ENCODE results near the gene ZNF709.
A peak's percentile ranks its signal among the peaks of the same experiment; 100 is the strongest.
"Not testable (repeated sequence)": the region's sequence is repeated elsewhere in the genome, so short reads cannot be mapped to it uniquely, and the experiment has no call there.

Gene ZNF709

DNA sequence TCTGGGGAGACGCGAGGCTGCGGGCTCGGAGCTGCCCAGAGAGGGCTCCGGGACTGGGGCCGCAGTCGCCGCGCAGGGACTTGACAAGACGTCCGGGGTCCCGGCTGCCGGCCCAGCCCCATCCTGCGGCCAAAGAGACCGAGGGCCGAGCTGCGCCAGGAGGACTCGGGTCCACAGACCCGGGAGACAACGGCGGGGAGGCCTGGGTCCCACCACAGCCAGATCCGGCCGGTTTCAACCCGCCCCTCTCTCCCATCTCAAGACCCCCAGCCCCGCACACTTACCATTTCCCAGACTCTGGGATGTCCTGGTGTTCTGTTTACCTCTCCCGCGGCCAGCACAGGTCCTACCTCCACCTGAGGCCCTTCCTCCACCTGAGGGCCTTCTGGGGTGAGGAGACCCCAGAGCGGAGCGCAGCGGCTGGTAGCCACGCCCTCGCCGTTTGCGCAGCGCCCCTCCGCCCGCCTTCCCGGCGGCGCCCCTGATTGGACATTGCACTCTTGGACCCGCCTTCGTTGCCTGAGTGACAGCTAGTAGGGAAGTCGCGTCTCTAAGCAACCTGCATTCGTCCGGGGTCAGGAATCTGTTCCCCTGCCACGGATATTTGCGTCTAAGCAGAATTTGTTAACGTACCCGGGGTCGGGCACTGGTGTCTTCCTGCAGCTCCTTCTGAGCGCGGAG lies at the start of gene ZNF709:
Gene ZNF709, minus strand, starts transcription at position 446 of the 681 bp plus-strand sequence. Its CDS starts 159 bp downstream, at position 287.
- peak; percentile 91 for FAIRE-seq

DNA sequence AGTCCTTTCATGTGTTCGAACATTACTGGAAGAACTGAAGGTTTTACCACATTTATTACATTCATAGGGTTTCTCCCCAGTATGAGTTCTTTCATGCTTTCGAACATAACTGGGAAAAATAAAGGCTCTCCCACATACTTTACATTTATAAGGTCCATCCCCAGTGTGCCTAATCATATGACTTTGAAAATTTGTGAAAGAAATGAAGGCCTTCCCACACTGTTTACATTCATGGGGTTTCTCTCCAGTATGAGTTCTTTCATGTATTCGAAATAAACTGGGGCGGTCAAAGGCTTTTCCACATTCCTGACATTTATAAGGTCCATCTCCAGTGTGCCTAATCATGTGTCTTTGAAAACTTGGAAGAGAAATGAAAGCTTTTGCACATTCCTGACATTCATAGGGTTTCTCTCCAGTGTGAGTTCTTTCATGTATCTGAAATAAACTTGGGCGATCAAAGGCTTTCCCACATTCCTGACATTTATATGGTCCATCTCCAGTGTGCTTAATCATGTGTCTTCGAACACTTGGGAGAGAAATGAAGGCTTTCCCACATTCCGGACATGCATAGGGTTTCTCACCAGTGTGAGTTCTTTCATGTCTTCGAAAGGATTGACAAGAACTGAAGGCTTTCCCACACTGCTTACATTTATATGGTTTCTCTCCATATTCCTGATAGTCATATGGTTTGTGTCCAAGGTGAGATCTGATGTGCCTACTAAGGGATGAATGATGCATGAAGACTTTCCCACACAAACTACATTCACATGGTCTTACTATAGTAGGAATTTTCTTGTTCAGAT lies 42.6 kb upstream of the ZNF709 start:
- no peak for FAIRE-seq

DNA sequence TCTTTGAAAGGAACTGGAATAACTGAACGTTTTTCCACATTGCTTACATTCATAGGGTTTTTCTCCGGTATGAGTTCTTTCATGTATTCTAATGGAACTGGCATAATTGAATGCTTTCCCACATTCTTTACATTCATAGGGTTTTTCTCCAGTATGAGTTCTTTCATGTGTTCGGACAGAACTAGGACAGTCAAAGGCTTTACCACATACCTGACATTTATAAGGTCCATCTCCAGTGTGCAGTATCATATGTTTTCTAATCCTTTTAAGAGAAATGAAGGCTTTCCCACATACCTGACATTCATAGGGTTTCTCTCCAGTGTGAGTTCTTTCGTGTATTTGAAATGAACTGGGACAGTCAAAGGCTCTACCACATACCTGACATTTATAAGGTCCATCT lies 41.9 kb upstream of the ZNF709 start:
- no peak for FAIRE-seq

DNA sequence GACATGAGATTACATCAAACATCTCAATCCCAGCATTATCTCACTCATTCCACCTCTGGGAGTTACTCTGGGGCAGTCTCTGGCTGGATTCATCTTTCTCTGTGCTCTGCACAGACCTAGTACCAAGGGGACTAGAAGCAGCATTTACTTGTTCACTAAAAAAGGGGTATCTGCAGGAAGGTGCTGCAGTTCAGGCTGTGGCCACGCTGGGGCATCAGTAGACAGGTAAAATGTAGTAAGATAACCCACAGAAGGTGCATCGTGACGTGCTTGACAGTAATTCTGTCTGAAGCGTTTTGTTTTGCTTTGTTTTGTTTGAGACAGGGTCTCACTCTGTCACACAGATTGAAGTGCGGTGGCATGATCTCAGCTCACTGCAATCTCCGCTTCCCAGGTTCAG lies 37.4 kb upstream of the ZNF709 start:
- no peak for FAIRE-seq

DNA sequence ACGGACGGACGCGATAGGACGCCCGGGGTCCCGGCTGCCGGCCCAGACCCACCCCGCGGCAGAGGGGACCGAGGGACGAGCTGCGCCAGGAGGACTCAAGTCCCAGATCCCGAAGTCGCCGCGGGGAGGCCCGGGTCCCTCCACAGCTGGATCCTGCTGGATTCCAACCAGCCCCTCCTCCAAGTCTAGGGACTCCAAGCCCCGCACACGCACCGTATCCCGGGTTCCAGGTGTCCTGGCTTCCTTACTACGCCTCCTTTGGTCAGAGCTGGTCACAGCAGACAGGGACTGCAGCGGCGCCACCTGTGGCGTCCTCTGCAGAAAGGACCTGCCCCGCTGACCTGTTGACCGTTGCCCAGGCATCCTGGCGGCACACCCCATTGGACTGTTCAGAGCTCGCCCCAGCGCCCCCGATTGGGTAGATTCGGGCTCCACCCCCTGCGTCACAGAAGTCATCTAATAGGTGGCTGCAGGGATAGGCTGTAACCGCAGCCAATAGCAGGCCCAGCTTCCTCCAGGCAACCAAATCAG lies 29.0 kb upstream of the ZNF709 start:
- FAIRE-seq, result no peak

DNA sequence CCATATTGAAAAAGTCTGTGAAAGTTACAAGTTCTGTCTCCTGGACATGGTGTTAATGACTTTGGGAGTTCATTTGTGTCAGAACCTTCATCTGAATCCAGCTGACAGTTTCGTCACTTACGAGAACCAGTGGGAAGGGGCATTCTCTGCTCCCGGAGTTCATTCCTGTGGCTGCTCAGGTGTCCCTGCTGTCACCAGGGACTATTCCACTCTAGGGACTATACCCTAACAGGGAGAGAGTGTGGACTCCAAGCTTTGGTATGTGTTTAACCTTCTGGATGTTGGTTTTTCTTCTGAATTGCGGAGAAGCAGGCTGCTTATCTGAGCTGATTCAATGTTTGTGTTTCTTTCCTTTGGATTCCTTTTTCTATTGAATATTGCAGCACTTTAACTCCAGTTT lies 12.4 kb upstream of the ZNF709 start:
- FAIRE-seq, result no peak

DNA sequence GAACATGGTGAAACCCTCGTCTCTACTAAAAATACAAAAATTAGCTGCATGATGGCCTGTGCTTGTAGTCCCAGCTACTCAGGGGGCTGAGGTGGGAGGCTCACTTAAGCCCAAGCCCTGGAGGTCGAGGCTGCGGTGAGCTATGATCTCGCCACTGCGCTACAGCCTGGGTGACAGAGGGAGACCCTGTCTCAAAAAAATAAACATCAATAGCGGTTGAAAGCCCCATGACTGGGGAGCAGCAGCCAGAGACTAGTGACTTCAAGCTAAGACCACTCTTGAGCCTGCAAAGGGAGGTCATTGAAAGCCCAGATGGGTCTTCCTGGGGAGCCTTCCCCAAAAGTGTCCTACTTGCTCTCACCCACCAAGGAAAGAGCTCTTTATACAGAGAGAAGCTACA lies 11.9 kb upstream of the ZNF709 start:
- FAIRE-seq, result no peak

DNA sequence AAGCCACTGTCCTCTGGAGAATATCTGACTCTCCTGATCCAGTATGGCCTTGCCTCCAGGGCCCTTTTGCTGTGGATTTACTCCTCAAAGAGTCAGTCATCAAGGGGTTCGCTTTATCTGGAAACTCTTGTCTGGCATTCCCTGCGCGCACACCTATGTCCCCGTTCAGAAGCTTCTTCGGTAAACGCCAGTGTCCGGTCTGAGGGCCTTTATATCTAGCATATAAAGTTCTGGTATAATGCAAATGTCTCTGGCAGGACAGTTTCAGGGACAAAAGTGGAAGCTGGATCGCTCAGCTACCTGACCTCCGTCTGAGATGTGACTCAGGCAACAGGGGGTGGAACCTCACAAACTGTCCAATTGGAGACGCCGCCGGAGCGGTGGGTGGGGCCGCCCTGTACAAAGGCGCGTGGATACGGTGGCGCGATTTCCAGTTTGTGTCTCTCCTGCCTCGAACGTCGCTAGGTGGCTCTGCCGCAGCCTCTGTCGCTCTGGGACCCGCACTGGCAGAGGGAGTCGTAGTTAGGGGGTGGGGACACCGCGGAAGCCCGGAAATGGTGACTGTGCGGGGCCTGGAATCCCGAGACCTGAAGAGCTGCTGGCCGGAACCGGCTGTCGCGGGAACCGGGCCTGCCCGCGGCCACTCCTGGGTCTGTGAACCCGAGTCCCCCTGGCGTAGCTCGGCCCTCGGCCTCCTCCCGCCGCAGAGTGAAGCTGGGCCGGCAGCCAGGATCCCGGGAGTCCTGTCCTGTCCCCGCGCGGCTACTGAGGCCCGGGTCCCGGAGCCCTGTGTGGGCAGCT lies 10.6 kb upstream of the ZNF709 start:
- FAIRE-seq, result no peak

DNA sequence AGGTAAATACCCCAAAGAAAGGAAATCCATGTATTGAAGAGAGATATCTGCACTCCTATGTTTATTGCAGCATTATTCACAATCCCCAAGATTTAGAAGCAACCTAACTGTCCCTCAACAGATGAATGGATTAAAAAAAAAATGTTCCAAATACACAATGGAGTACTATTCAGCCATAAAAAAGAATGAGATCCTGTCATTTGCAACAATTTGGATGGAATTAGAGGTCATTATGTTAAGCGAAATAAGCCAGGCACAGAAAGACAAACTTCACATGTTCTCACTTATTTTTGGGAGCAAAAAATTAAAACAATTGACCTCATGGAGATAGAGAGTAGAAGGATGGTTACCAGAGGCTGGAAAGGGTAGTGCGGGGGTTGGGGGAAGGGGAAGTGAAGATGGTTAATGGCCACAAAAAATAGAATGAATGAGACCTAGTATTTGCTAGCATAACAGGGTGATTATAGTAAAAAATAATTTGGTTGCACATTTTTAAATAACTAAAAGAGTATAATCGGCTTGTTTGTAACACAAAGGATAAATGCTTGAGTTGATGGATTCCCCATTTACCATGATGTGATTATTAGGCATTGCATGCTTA lies 9.7 kb upstream of the ZNF709 start:
- FAIRE-seq, result no peak

DNA sequence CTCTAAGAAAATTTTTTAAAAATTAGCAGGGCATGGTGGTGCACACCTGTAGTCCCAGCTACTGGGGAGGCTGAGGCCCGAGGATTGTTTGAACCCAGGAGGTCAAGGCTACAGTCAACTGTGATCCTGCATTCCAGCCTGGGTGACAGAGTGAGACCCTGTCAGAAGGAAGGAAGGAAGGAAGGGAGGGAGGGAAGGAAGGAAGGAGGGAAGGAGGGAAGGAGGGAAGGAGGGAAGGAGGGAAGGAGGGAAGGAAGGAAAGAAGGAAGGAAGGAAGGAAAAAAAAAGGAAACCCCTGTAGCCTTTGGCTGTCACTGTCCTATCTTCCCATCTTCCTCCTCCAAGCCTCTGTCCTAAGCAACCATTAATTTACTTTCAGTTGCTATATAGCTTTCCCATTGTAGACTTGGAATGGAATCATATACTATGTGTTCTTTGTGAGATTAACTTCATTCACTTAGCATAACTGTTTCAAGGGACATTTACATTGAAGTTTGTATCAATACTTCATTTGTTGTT lies 1.7 kb upstream of the ZNF709 start:
- not testable (repeated sequence) for FAIRE-seq

DNA sequence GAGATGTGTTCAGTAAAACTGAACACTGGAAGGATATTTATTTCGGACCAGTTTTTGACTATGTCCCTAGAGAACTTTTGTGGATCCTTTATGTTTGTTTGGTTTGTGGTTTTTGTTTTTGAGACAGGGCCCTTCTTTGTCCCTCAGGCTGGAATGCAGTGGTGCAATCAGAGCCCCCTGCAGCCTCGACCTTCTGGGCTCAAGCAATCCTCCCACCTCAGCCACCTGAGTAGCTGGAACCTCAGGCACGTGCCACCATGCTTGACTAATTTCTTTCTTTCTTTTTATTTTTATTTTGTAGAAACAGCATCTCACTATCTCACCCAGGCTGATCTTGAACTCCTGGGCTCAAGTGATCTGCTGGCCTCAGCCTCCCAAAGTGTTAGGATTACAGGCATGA lies 955 bp upstream of the ZNF709 start:
- FAIRE-seq, result no peak

DNA sequence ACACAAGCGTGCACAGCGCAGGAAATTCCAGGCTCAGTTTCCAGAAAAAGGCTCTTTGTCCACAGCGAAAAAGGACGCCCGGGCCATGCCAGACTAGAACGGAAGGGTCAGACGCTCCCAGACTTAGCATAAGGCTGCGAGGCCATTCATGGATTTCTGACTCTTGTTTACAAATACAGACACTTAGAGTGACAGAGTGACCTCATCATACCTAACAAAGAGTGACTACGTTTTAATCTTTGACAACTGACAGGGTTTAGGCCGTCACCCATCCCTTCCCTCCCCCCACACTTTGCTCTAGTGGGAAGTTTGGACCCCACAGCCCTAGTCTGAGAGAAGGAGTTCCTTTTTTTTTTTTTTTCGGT lies 418 bp upstream of the ZNF709 start:
- no peak for FAIRE-seq

DNA sequence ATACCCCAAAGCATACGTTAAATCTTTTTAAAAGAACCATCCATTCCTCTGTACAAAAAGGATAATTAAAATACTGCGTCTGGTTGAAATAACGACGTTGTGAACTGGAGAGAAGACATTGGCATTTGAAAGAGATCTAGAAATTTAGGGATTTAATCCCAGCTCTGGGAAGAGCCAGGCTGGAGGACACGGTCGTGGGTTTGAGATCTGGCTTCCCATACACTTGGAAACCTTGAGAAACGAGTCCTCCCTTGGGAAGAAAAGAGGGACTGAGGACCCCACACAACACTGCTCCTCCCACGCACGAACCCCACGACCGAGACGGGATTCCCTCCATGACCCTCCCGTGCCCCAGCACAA lies 625 bp downstream of the ZNF709 start:
- no peak for FAIRE-seq

DNA sequence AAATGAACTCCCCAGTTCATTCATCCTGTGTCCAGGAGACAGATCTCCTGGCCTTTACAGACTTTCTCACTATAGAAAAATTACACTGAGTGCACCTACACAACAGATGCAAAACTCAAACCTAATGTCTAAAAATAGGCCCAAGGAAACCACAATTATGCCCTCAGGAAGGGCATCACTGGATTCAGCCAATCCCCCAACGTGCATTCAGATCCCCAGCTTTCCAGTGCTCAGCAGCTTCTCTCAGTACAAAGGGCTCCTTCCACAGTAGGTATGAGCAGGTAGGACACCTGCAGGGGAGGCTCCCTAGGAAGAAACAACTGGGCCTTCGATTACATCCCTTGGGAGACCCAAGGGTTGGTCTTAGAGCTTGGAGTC lies 2.1 kb downstream of the ZNF709 start:
- FAIRE-seq, result no peak

DNA sequence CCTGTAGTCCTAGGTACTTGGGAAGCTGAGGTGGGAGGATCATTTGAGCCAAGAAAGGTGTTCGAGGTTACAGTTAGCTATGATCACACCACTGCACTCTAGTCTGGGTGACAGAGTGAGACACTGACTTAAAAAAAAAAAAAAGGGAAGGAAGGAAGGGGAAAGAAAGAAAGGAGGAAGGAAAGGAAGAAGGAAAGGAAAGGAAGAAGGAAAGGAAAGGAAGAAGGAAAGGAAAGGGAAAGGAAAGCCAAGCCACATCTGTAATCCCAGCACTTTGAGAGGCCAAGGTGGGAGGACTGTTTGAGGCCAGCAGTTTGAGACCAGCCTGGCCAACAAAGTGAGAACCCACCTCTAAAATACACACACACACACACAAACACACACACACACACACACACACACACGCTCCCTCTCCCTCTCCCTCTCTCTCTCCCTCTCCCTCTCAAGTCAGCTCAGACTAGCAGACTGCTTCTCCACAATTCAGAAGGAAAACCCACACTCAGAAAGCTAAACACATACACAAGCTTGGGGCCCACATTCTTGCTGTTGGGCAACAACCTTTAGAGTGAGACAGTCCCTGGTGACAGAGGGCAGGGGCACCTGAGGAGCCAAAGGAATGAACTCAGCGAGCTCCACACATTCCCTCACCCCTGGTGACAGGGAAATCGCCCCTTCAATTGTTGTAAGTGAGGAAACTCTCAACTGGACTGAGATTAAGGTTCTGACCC lies 2.7 kb downstream of the ZNF709 start:
- FAIRE-seq, result no peak

DNA sequence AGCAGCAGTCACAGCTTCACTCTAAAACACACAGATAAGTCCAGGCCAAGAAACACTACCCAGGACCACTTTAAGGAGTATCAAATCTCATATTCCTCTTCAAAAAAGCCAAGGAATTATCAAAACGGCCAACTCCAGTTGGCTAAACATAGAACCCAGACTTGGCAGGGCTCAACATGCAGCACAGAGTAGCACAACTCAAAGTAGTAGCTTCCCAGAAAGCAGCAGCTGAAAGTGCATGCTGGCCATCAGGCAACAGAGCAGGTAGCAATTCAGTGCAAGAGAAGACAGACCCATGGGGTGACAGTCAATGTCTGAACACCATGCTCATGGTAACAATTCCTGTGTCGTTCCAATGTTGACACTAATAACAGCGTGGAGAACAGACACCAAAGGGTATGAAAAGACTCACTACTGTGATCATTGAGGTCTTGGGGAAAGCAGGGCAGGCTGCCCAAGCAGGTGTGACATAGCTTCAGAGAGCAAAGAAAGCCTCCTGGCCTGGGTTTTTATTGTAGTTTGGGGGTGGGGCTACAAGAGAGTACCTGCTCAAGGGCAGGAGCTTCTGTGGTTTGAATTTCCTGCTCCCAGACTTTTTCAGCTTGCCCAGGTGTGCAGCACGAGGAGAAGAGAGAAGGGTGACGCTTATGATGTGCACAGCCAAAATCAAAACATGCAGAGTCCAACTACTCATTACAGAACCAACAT lies 6.2 kb downstream of the ZNF709 start:
- FAIRE-seq, result no peak

DNA sequence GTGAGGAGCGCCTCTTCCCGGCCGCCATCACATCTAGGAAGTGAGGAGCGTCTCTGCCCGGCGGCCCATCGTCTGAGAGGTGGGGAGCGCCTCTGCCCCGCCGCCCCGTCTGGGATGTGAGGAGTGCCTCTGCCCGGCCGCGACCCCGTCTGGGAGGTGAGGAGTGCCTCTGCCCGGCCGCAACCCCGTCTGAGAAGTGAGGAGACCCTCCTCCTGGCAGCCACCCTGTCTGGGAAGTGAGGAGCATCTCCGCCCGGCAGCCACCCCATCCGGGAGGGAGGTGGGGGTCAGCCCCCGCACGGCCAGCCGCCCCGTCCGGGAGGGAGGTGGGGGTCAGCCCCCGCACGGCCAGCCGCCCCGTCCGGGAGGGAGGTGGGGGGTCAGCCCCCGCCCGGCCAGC lies 17.0 kb downstream of the ZNF709 start:
- not testable (repeated sequence) for FAIRE-seq

DNA sequence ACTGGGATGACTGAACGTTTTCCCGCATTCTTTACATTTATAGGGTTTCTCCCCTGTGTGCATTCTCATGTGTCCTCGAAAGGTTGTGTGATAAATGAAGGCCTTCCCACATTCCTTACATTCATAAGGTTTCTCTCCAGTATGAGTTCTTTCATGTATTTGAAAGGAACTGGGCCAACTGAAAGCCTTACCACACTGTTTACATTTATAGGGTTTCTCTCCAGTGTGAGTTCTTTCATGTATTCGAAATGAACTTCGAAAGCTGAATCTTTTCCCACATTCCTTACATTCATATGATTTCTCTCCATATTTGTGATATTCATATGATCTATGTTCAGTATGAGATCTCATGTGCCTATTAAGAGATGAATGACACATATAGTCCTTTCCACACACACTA lies 19.4 kb downstream of the ZNF709 start:
- FAIRE-seq, result no peak

DNA sequence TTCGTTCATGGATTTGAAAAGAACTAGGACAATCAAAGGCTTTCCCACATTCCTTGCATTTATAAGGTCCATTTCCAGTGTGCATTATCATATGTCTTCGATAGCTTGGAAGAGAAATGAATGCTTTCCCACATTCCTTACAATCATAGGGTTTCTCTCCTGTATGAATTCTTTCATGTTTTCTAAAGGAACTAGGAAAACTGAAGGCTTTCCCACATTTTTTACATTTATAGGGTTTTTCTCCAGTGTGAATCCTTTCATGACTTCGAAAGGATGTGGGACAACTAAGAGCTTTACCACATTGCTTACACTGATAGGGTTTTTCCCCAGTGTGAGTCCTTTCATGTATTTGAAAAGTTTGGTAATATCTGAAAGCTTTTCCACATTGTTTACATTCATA lies 19.8 kb downstream of the ZNF709 start:
- no peak for FAIRE-seq

DNA sequence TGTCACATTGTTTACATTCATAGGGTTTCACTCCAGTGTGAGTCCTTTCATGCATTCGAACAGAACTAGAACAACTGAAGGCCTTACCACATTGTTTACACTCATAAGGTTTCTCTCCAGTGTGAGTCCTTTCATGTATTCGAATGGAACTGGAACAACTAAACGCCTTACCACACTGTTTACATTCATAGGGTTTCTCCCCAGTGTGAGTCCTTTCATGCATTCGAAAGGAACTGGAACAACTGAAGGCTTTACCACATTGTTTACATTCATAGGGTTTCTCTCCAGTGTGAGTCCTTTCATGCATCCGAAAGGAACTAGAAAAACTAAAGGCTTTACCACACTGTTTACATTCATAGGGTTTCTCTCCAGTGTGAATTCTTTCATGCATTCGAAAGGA lies 20.5 kb downstream of the ZNF709 start:
- not testable (repeated sequence) for FAIRE-seq

DNA sequence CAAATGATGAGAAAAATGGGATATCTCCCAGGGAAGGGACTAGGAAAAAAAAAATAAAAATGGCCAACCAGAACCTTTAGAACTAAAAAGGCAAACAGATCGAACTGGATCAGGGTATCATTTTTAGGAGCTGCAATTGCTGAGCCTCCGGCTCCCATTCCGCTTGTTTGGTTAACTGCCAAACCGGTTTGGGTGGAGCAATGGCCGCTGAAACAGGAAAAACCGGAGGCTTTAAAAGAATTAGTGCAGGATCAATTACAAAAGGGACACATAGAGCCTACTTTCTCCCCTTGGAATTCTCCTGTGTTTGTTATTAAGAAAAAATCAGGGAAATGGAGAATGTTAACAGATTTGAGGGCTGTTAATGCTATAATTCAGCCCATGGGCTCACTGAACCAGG lies 31.1 kb downstream of the ZNF709 start:
- no peak for FAIRE-seq

DNA sequence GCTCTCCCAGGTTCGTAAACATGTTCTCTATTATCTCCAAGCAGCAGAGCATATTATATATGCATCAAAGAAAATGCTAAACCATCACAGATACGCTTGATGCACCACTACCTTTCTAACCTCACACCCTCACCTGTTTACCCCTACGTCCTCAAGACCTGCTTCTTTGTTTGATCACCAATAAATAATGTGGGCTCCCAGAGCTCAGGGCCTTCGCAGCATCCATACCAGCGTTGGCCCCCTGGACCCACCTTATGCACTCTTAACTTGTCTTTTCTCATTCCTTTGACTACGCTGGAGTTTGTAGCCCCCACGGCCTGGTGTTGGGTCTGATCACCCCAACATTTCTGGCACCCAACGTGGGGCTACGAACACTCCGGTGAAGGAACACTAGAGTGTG lies 33.8 kb downstream of the ZNF709 start:
- FAIRE-seq, result no peak

Measured in G401.6 (cell line).